Epidermal melanocyte (primary cell): ENCODE data around the gene KIAA2012.

ENCODE experiments used
- DNase-seq: peaks from one replicate; pipeline ENCODE4 v3.0.0; 2011; ENCODE audit warnings: low spot score; ENCODE audit not compliant: insufficient read length

The KIAA2012 gene

GRCh38 chr2:202072737-202073401, at the start of gene KIAA2012:
TSS of gene KIAA2012 (plus strand) at chr2:202073255. CDS start at chr2:202073628, 373 bp downstream.
- DNase-seq, result no peak

- DNase-seq, result no peak
Observed at GRCh38 chr2:202023904-202024266, 49.2 kb upstream of the KIAA2012 start.

- no peak for DNase-seq
Observed at GRCh38 chr2:202024871-202025270, 48.2 kb upstream of the KIAA2012 start.

- no peak for DNase-seq
Observed at GRCh38 chr2:202025816-202026215, 47.2 kb upstream of the KIAA2012 start.

- DNase-seq, result no peak
Observed at GRCh38 chr2:202026507-202026906, 46.5 kb upstream of the KIAA2012 start.

- no peak for DNase-seq
Observed at GRCh38 chr2:202030691-202031090, 42.4 kb upstream of the KIAA2012 start.

- DNase-seq, result no peak
Observed at GRCh38 chr2:202031246-202031951, 41.7 kb upstream of the KIAA2012 start.

GRCh38 chr2:202032846-202033316, 40.2 kb upstream of the KIAA2012 start:
- no peak for DNase-seq

- DNase-seq, result peak; percentile 73
Observed at GRCh38 chr2:202033317-202034248, 39.5 kb upstream of the KIAA2012 start, which contains the start of gene FZD7. TSS of gene FZD7 (plus strand) at chr2:202033855. CDS start at chr2:202034648, 793 bp downstream.

GRCh38 chr2:202034249-202035088, 38.6 kb upstream of the KIAA2012 start:
- no peak for DNase-seq

GRCh38 chr2:202035089-202035940, 37.7 kb upstream of the KIAA2012 start:
- DNase-seq, result no peak

GRCh38 chr2:202035941-202036372, 37.1 kb upstream of the KIAA2012 start:
- DNase-seq, result no peak

- no peak for DNase-seq
Observed at GRCh38 chr2:202036601-202037037, 36.4 kb upstream of the KIAA2012 start.

GRCh38 chr2:202037086-202037485, 36.0 kb upstream of the KIAA2012 start:
- no peak for DNase-seq

GRCh38 chr2:202038471-202039277, 34.4 kb upstream of the KIAA2012 start:
- no peak for DNase-seq

GRCh38 chr2:202039278-202040078, 33.6 kb upstream of the KIAA2012 start:
- no peak for DNase-seq

GRCh38 chr2:202040079-202040844, 32.8 kb upstream of the KIAA2012 start:
- DNase-seq, result no peak
